22Rv1 (cell line): ENCODE data around the gene BCL2L11.

Experiments used
- ZFX ChIP-seq: fragments of 450-650 bp; IDR thresholded peaks from 2 replicates; pipeline ENCODE4 v1.6.1; 2017; ENCODE audit warnings: antibody characterized with exemption, borderline replicate concordance
- TF ChIP-seq, protein P1 (sequence below): fragments of 450-650 bp; IDR thresholded peaks from 2 replicates; pipeline ENCODE4 v1.5.1; 2017; ENCODE audit warnings: mild to moderate bottlenecking

DNA sequence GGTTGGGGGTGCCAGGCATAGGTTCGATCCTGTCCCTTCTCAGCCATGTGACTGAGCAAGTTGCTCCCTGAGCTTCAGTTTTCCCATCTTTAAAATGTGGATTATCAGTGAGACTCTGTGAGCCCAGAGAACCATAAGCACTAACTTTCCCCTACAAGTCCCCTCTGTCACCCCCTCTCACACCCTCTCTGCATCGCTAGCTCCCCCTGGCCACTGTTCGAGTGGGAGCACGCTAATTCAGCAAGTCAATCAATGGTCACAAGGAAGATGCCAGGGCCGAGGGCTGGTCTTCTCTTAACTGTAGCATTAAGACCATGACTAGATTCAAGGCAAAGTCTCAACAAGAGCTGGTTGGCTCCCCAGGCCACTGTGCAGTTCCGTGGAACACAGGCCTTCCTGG is 66.2 kb downstream of the BCL2L11 start:
- TF ChIP-seq, protein P1, sequence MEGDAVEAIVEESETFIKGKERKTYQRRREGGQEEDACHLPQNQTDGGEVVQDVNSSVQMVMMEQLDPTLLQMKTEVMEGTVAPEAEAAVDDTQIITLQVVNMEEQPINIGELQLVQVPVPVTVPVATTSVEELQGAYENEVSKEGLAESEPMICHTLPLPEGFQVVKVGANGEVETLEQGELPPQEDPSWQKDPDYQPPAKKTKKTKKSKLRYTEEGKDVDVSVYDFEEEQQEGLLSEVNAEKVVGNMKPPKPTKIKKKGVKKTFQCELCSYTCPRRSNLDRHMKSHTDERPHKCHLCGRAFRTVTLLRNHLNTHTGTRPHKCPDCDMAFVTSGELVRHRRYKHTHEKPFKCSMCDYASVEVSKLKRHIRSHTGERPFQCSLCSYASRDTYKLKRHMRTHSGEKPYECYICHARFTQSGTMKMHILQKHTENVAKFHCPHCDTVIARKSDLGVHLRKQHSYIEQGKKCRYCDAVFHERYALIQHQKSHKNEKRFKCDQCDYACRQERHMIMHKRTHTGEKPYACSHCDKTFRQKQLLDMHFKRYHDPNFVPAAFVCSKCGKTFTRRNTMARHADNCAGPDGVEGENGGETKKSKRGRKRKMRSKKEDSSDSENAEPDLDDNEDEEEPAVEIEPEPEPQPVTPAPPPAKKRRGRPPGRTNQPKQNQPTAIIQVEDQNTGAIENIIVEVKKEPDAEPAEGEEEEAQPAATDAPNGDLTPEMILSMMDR = no peak
- TF ChIP-seq ZFX = no peak
